PC-9 (cell line): ENCODE results near the gene CREG1. TPM values are rescaled to one million over a fixed set of nuclear protein-coding genes. Genes with fewer than 3 reads are reported as not detected.

ENCODE experiments used
- BruUV-seq: library from RNA; stranded (reverse); fragments of 400-500 nt; replicated peaks from 2 replicates; lab custom pipeline; 2021; lab: Mats Ljungman, UMichigan
- CTCF ChIA-PET: fragments of 300-600 bp; sonication (Branson Sonifier 250); formaldehyde crosslinking; loops from one replicate; lab custom pipeline; 2022; ENCODE audit warnings: antibody characterized with exemption; lab: Charles Lee
- POLR2A ChIA-PET: fragments of 300-600 bp; sonication (Branson Sonifier 250); formaldehyde crosslinking; loops from one replicate; lab custom pipeline; 2022; ENCODE audit warnings: antibody characterized with exemption; ENCODE audit not compliant: unreplicated experiment; lab: Charles Lee
- DNase-seq, 2 experiments: peaks; one replicate each; pipeline versions ENCODE4 v3.0.0 to v3.0.0-alpha.2; 2015 to 2022; ENCODE audit warnings: mixed read lengths in 1 of 2
- H2AFZ ChIP-seq: fragments of 200-600 bp; sonication (generic); 2 replicates; pipeline ENCODE4 v1.8.1; 2017; ENCODE audit warnings: antibody characterized with exemption
- H3F3A ChIP-seq: fragments of 200-600 bp; sonication (generic); 2 replicates; pipeline ENCODE4 v1.8.1; 2017; ENCODE audit warnings: antibody characterized with exemption, mild to moderate bottlenecking, low read depth; ENCODE audit not compliant: insufficient read depth
- H3K27ac ChIP-seq: fragments of 200-600 bp; sonication (generic); 2 replicates; pipeline ENCODE4 v1.6.1; 2016; ENCODE audit warnings: mixed run types
- H3K27me3 ChIP-seq: fragments of 200-600 bp; sonication (generic); 2 replicates; pipeline ENCODE4 v1.6.1; 2016; ENCODE audit warnings: low read depth, mixed run types; ENCODE audit not compliant: insufficient read depth
- H3K36me3 ChIP-seq: fragments of 200-600 bp; sonication (generic); 2 replicates; pipeline ENCODE4 v1.6.1; 2016; ENCODE audit warnings: low read depth, mixed run types
- H3K4me1 ChIP-seq: fragments of 200-600 bp; sonication (generic); replicated peaks from 2 replicates; pipeline ENCODE4 v1.6.1; 2016; ENCODE audit warnings: mixed run types; ENCODE audit not compliant: insufficient read depth
- H3K4me2 ChIP-seq: fragments of 200-600 bp; sonication (generic); 2 replicates; pipeline ENCODE4 v1.6.1; 2017; ENCODE audit warnings: mixed run types
- H3K4me3 ChIP-seq: fragments of 200-600 bp; sonication (generic); 2 replicates; pipeline ENCODE4 v1.6.1; 2016; ENCODE audit warnings: mixed run types
- H3K79me2 ChIP-seq: fragments of 200-600 bp; sonication (generic); 2 replicates; pipeline ENCODE4 v1.6.1; 2017; ENCODE audit warnings: low read depth, mixed run types
- H3K9me2 ChIP-seq: fragments of 200-600 bp; sonication (generic); 2 replicates; pipeline ENCODE4 v1.8.1; 2017; ENCODE audit warnings: mild to moderate bottlenecking; ENCODE audit not compliant: insufficient read depth
- H3K9me3 ChIP-seq: fragments of 200-600 bp; sonication (generic); 2 replicates; pipeline ENCODE4 v1.8.1; 2016; ENCODE audit warnings: low read depth; ENCODE audit not compliant: insufficient read depth
- H4K20me1 ChIP-seq: fragments of 200-600 bp; sonication (generic); 2 replicates; pipeline ENCODE4 v1.8.1; 2017; ENCODE audit not compliant: insufficient read depth
- CTCF ChIP-seq: fragments of 200-600 bp; sonication (generic); conservative IDR thresholded peaks from 2 replicates; pipeline ENCODE4 v1.6.1; 2017; ENCODE audit warnings: mixed run types, antibody characterized with exemption, mild to moderate bottlenecking, moderate library complexity
- EZH2 ChIP-seq: fragments of 200-600 bp; sonication (generic); IDR thresholded peaks from 2 replicates; pipeline ENCODE4 v1.8.0; 2017; ENCODE audit warnings: antibody characterized with exemption, low read depth
- intact Hi-C: fragments of 100-400 bp; cut with micrococcal nuclease; formaldehyde crosslinking; loops from one replicate; pipeline ENCODE4 v1.10.0; 2022; ENCODE audit not compliant: unreplicated experiment
- total RNA-seq: library from RNA; stranded (reverse); gene quantifications from 2 replicates; pipeline ENCODE4 v1.2.3, GENCODE V29; 2021

The CREG1 gene
- total RNA-seq, 1 experiment from 2014 or later, result 31.6 TPM

GRCh38 chr1:167567663-167568062 is 14.1 kb upstream of the CREG1 start:
- POLR2A ChIA-PET, result no interaction called here
- BruUV-seq, result no TSS peak
- Histone ChIP-seq H4K20me1 (no peaks in the 10 kb centered on the region), H3F3A (peaks cover 18% of the 10 kb centered on the region), H2AFZ (no peak overlapping the region), H3K27ac (no peak overlapping the region), H3K9me3 (no peaks in the 10 kb centered on the region), H3K27me3 (peaks cover 8% of the 10 kb centered on the region; the same call in 1 of the 2 replicates), H3K4me1 (peaks cover 28% of the 10 kb centered on the region), H3K79me2 (no peaks in the 10 kb centered on the region), H3K9me2 (no peaks in the 10 kb centered on the region), H3K4me3 (no peak overlapping the region), H3K36me3 (no peaks in the 10 kb centered on the region), H3K4me2 (no peak overlapping the region)
- CTCF ChIA-PET, result no interaction called here
- no peak for DNase-seq
- no peak for TF ChIP-seq EZH2
- no peak for TF ChIP-seq CTCF
- intact Hi-C loops, result loop anchor here (10.0 kb wide), 1 partner anchor 97 kb away; no protein-coding TSS in a partner anchor

- no TSS peak for BruUV-seq
- Histone ChIP-seq H4K20me1 (no peaks in the 10 kb centered on the region), H3K9me2 (no peaks in the 10 kb centered on the region), H3F3A (peaks cover 18% of the 10 kb centered on the region), H3K4me2 (no peak overlapping the region), H3K79me2 (no peaks in the 10 kb centered on the region), H3K9me3 (no peaks in the 10 kb centered on the region), H3K4me1 (peaks cover 28% of the 10 kb centered on the region), H2AFZ (no peak overlapping the region), H3K4me3 (no peak overlapping the region), H3K27me3 (no peaks in the 10 kb centered on the region), H3K27ac (no peak overlapping the region), H3K36me3 (no peaks in the 10 kb centered on the region)
- no peak for DNase-seq
- intact Hi-C loops, result loop anchor here (10.0 kb wide), 1 partner anchor 98 kb away; no protein-coding TSS in a partner anchor
- CTCF ChIA-PET, result no interaction called here
- TF ChIP-seq EZH2 (no peak), CTCF (no peak)
- POLR2A ChIA-PET, result no interaction called here
Observed at GRCh38 chr1:167566766-167567165, 13.2 kb upstream of the CREG1 start.

GRCh38 chr1:167565922-167566321 is 12.4 kb upstream of the CREG1 start:
- no peak for TF ChIP-seq CTCF
- no peak for TF ChIP-seq EZH2
- BruUV-seq, result no TSS peak
- no peak overlapping the region for H2AFZ ChIP-seq
- no peaks in the 10 kb centered on the region for H3K79me2 ChIP-seq
- no peaks in the 10 kb centered on the region for H3K9me3 ChIP-seq
- H3K27me3 ChIP-seq, result no peaks in the 10 kb centered on the region
- no peak overlapping the region for H3K4me2 ChIP-seq
- peaks cover 28% of the 10 kb centered on the region for H3K4me1 ChIP-seq
- peaks cover 18% of the 10 kb centered on the region for H3F3A ChIP-seq
- ChIA-PET CTCF (no interaction called here), POLR2A (interaction anchor here (0.7 kb wide), 1 partner anchor 370 kb away, joined by 5 read pairs; no protein-coding TSS in a partner anchor)
- H3K9me2 ChIP-seq, result no peaks in the 10 kb centered on the region
- H3K36me3 ChIP-seq, result no peaks in the 10 kb centered on the region
- intact Hi-C loops, result loop anchor here (10.0 kb wide), 1 partner anchor 99 kb away; no protein-coding TSS in a partner anchor
- no peak overlapping the region for H3K4me3 ChIP-seq
- no peak overlapping the region for H3K27ac ChIP-seq
- no peak for DNase-seq
- no peaks in the 10 kb centered on the region for H4K20me1 ChIP-seq
